Measurements from ENCODE around the gene TNIK. TPM values are rescaled to one million over a fixed set of nuclear protein-coding genes. Genes with fewer than 3 reads are reported as not detected.

Gene TNIK
- total RNA-seq, 1 experiment from 2014 or later, result 7.0 TPM

DNA sequence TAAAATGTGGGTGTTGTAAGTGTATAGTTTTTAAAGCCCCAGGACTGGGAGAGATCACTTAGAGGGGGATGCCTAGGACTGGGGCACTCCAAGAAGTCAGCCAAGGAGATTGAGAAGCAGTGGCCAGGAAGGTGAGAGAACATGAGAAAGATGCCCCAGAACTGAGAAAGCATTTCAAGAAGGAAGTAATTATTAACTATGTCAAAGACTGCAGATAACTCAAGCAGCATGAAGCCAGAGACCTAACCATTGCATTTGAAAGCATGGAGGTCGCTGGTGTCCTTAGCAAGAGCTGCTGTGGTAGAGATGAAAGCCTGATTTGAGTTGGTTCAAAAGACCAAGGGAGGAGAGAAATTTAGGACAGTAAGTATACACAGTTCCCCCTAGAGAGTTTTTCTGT, 403.1 kb downstream of the TNIK start:
- CTCF ChIA-PET, result no interaction called here
- Histone ChIP-seq H3K9me3 (ENCODE audit: low read length) (no peaks in the 10 kb centered on the region), H3K27ac (ENCODE audit: low read length) (peak overlapping the region; percentile 88), H3K9ac (ENCODE audit: low read length) (no peak overlapping the region; the same call in 1 of the 2 replicates), H3K27me3 (ENCODE audit: low read length) (no peaks in the 10 kb centered on the region), H3F3A (ENCODE audit: low read length, unreplicated experiment) (no peaks in the 10 kb centered on the region), H3K79me2 (ENCODE audit: low read length) (no peaks in the 10 kb centered on the region), H3K4me3 (ENCODE audit: low read length) (no peak overlapping the region), H3K9me2 (replicated peaks; ENCODE audit: low read length) (no peaks in the 10 kb centered on the region), H3K4me2 (ENCODE audit: low read length) (peak overlapping the region; percentile 76), H3K36me3 (ENCODE audit: low read depth, low read length) (no peaks in the 10 kb centered on the region), H3K4me1 (ENCODE audit: insufficient read depth, low read length) (peaks cover 31% of the 10 kb centered on the region), H4K20me1 (ENCODE audit: low read length) (no peaks in the 10 kb centered on the region), H2AFZ (ENCODE audit: low read length) (no peak overlapping the region)
- DNase-seq (no peak), ATAC-seq (no peak)
- intact Hi-C loops (cut with micrococcal nuclease), result loop anchor here (5.0 kb wide), 3 partner anchors 50 to 405 kb away; partner anchors contain the start of gene TNIK
- no peak for TF ChIP-seq EZH2phosphoT487 (IDR thresholded peaks at IDR 0.05; ENCODE audit: borderline replicate concordance, low read length)
- no TSS peak for BruUV-seq (replicated peaks)
- POLR2A ChIA-PET (ENCODE audit: unreplicated experiment), result no interaction called here

DNA sequence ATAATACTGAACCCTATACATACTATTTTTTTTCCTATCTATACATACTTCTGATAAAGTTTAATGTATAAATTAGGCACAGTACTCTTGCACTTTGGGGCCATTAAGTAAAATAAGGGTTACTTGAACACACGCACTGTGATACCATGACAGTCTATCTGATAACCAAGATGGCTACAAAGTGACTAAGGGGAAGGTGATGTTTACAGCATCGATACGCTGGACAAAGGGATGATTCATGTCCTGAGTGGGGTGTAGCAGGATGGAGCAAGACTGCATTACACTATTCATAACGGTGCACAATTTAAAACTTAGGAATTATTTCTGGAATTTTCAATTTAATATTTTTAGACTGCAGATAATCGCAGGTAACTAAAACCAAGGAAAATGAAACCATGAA, 403.7 kb downstream of the TNIK start:
- no peaks in the 10 kb centered on the region for H3K27me3 ChIP-seq (ENCODE audit: low read length)
- peak overlapping the region; percentile 36 for H3K9ac ChIP-seq (ENCODE audit: low read length)
- BruUV-seq (replicated peaks), result no TSS peak
- intact Hi-C loops (cut with micrococcal nuclease), result loop anchor here (5.0 kb wide), 3 partner anchors 51 to 406 kb away; partner anchors contain the start of gene TNIK
- CTCF ChIA-PET, result no interaction called here
- peaks cover 31% of the 10 kb centered on the region for H3K4me1 ChIP-seq (ENCODE audit: insufficient read depth, low read length)
- H3F3A ChIP-seq (ENCODE audit: low read length, unreplicated experiment), result no peaks in the 10 kb centered on the region
- peak overlapping the region; percentile 88 for H3K27ac ChIP-seq (ENCODE audit: low read length)
- DNase-seq (peak; percentile 72), ATAC-seq (peak; percentile 73)
- no peaks in the 10 kb centered on the region for H4K20me1 ChIP-seq (ENCODE audit: low read length)
- POLR2A ChIA-PET (ENCODE audit: unreplicated experiment), result no interaction called here
- H2AFZ ChIP-seq (ENCODE audit: low read length), result no peak overlapping the region
- H3K9me3 ChIP-seq (ENCODE audit: low read length), result no peaks in the 10 kb centered on the region
- H3K36me3 ChIP-seq (ENCODE audit: low read depth, low read length), result no peaks in the 10 kb centered on the region
- no peaks in the 10 kb centered on the region for H3K9me2 ChIP-seq (replicated peaks; ENCODE audit: low read length)
- no peaks in the 10 kb centered on the region for H3K79me2 ChIP-seq (ENCODE audit: low read length)
- no peak overlapping the region for H3K4me3 ChIP-seq (ENCODE audit: low read length)
- peak overlapping the region; percentile 76 for H3K4me2 ChIP-seq (ENCODE audit: low read length)
- TF ChIP-seq EZH2phosphoT487 (IDR thresholded peaks at IDR 0.05; ENCODE audit: borderline replicate concordance, low read length), result no peak
- no peak for TF ChIP-seq EZH2 (IDR thresholded peaks at IDR 0.05; ENCODE audit: low read length, unreplicated experiment)
- TF ChIP-seq, protein P1, sequence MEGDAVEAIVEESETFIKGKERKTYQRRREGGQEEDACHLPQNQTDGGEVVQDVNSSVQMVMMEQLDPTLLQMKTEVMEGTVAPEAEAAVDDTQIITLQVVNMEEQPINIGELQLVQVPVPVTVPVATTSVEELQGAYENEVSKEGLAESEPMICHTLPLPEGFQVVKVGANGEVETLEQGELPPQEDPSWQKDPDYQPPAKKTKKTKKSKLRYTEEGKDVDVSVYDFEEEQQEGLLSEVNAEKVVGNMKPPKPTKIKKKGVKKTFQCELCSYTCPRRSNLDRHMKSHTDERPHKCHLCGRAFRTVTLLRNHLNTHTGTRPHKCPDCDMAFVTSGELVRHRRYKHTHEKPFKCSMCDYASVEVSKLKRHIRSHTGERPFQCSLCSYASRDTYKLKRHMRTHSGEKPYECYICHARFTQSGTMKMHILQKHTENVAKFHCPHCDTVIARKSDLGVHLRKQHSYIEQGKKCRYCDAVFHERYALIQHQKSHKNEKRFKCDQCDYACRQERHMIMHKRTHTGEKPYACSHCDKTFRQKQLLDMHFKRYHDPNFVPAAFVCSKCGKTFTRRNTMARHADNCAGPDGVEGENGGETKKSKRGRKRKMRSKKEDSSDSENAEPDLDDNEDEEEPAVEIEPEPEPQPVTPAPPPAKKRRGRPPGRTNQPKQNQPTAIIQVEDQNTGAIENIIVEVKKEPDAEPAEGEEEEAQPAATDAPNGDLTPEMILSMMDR (conservative IDR thresholded peaks at IDR 0.05; ENCODE audit: low read depth, low read length), result no peak

DNA sequence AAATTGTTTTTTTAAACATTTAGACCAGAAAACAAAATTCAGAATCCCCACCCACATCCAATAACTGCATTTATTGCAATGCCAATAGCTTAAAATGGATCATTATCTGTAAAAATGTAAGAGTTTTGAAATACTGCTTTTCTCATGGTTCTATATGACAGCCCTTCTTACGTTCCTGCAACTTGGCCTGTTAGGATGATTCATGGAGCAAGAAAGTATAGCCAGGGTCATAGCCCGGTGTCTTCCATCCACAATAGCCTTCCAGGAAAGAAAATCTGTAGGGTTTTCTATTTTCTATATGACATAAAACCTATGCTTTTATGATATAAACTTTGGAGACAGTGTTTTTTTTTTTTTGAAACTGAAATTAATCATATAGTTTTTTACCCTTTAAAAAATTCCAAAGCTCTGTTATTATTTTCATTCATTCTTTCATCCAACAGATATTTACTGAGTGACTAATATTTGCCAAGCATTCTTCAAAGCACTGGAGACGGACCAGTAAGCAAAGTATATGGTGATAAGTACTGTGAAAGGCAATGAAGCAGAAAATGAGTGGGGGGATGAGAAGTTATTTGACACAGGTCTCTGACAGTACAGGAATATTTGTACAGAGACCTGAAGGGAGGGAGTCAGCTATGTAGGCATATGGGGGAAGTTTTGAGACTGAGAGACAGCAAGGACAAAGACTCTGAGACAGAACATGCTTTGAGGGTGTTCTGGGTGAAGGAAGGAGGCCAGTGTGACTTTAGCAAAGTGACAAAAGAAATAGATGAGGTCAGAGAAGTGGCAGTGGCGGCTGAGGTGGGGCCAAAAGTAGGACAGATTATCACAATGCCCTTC, 404.6 kb downstream of the TNIK start:
- H3K9me2 ChIP-seq (replicated peaks; ENCODE audit: low read length), result no peaks in the 10 kb centered on the region
- peak overlapping the region; percentile 76 for H3K4me2 ChIP-seq (ENCODE audit: low read length)
- H3K9me3 ChIP-seq (ENCODE audit: low read length), result no peaks in the 10 kb centered on the region
- no peaks in the 10 kb centered on the region for H4K20me1 ChIP-seq (ENCODE audit: low read length)
- ATAC-seq (peak; percentile 78), DNase-seq (peak; percentile 94)
- intact Hi-C loops (cut with micrococcal nuclease), result loop anchor here (2.0 to 5.0 kb wide), 4 partner anchors 52 to 407 kb away; partner anchors contain the start of gene TNIK
- H3K27me3 ChIP-seq (ENCODE audit: low read length), result no peaks in the 10 kb centered on the region
- TF ChIP-seq EZH2phosphoT487 (IDR thresholded peaks at IDR 0.05; ENCODE audit: borderline replicate concordance, low read length) (no peak), EZH2 (IDR thresholded peaks at IDR 0.05; ENCODE audit: low read length, unreplicated experiment) (no peak)
- TF ChIP-seq, protein P1 (conservative IDR thresholded peaks at IDR 0.05; ENCODE audit: low read depth, low read length), result no peak
- no peaks in the 10 kb centered on the region for H3F3A ChIP-seq (ENCODE audit: low read length, unreplicated experiment)
- peak overlapping the region; percentile 18; the same call in 1 of the 2 replicates for H3K4me3 ChIP-seq (ENCODE audit: low read length)
- CTCF ChIA-PET, result interaction anchor here (0.6 to 1.0 kb wide), 4 partner anchors 97 to 751 kb away, joined by 3 to 4 read pairs (median 3); no protein-coding TSS in a partner anchor
- no TSS peak for BruUV-seq (replicated peaks)
- peak overlapping the region; percentile 36 for H3K9ac ChIP-seq (ENCODE audit: low read length)
- H3K27ac ChIP-seq (ENCODE audit: low read length), result peak overlapping the region; percentile 88
- H2AFZ ChIP-seq (ENCODE audit: low read length), result no peak overlapping the region
- peaks cover 31% of the 10 kb centered on the region for H3K4me1 ChIP-seq (ENCODE audit: insufficient read depth, low read length)
- POLR2A ChIA-PET (ENCODE audit: unreplicated experiment), result interaction anchor here (0.5 to 0.7 kb wide), 6 partner anchors 88 to 1411 kb away, joined by 3 to 11 read pairs (median 4); no protein-coding TSS in a partner anchor
- H3K36me3 ChIP-seq (ENCODE audit: low read depth, low read length), result no peaks in the 10 kb centered on the region
- no peaks in the 10 kb centered on the region for H3K79me2 ChIP-seq (ENCODE audit: low read length)
